HEK293 (cell line): ENCODE results near the gene CASKIN2.

Experiments
- CTCF ChIA-PET: fragments of 350-600 bp; formaldehyde crosslinking; extraction: SDS; loops from one replicate; lab custom pipeline; 2021; ENCODE audit warnings: antibody characterized with exemption; lab: Yijun Ruan, JAX
- POLR2A ChIA-PET: fragments of 300-600 bp; formaldehyde crosslinking; extraction: SDS; loops from one replicate; lab custom pipeline; 2020; ENCODE audit warnings: antibody characterized with exemption, inconsistent platforms; lab: Yijun Ruan, JAX
- H3K27ac ChIP-seq: fragments of 200-500 bp; sonication (Bioruptor generic); 2 replicates; pipeline ENCODE4 v1.5.1; 2014; ENCODE audit warnings: low read depth, low read length, control low read depth, inconsistent platforms; ENCODE audit errors: extremely low read depth
- H3K36me3 ChIP-seq, 2 experiments: fragments of 200-500 bp in 1 of 2; sonication (Bioruptor generic) in 1 of 2; 1 replicate in 1 of 2; 2 replicates in 1 of 2; pipeline ENCODE4 v1.5.1; 2014 to 2017; ENCODE audit warnings: inconsistent platforms in 2 of 2, low read length in 2 of 2; ENCODE audit not compliant: control insufficient read depth in 2 of 2, insufficient read depth in 1 of 2
- H3K4me1 ChIP-seq: fragments of 200-500 bp; sonication (Bioruptor generic); 2 replicates; pipeline ENCODE4 v1.5.1; 2014; ENCODE audit warnings: mild to moderate bottlenecking, low read length, inconsistent platforms; ENCODE audit not compliant: control insufficient read depth, insufficient read depth
- H3K4me3 ChIP-seq: 2 replicates; pipeline ENCODE4 v1.5.1; 2011; ENCODE audit warnings: low read depth, mild to moderate bottlenecking, control low read depth, low read length, moderate library complexity
- H3K9me3 ChIP-seq: fragments of 200-500 bp; sonication (Bioruptor generic); 2 replicates; pipeline ENCODE4 v1.5.1; 2014; ENCODE audit warnings: low read depth, low read length, inconsistent platforms; ENCODE audit not compliant: control insufficient read depth, insufficient read depth
- EGR2 ChIP-seq: fragments of 450-650 bp; formaldehyde crosslinking; IDR thresholded peaks from 2 replicates; pipeline ENCODE4 v1.5.1; 2016; ENCODE audit warnings: low read depth, missing biosample characterization, missing genetic modification characterization
- FEZF1 ChIP-seq: fragments of 450-650 bp; formaldehyde crosslinking; IDR thresholded peaks from 2 replicates; pipeline ENCODE4 v1.5.1; 2016; ENCODE audit warnings: missing biosample characterization, missing genetic modification characterization
- SP2 ChIP-seq: fragments of 450-650 bp; formaldehyde crosslinking; IDR thresholded peaks from 2 replicates; pipeline ENCODE4 v1.5.1; 2016; ENCODE audit warnings: missing biosample characterization, missing genetic modification characterization
- ZBTB1 ChIP-seq: fragments of 450-650 bp; formaldehyde crosslinking; IDR thresholded peaks from 2 replicates; pipeline ENCODE4 v1.5.1; 2016; ENCODE audit warnings: missing biosample characterization, missing genetic modification characterization
- ZBTB21 ChIP-seq: fragments of 450-650 bp; formaldehyde crosslinking; IDR thresholded peaks from 2 replicates; pipeline ENCODE4 v1.5.1; 2017; ENCODE audit warnings: missing biosample characterization, missing genetic modification characterization
- ZBTB48 ChIP-seq: fragments of 450-650 bp; formaldehyde crosslinking; IDR thresholded peaks from 2 replicates; pipeline ENCODE4 v1.5.1; 2016; ENCODE audit warnings: missing biosample characterization, missing genetic modification characterization
- ZFHX2 ChIP-seq: fragments of 450-650 bp; formaldehyde crosslinking; conservative IDR thresholded peaks from 2 replicates; pipeline ENCODE4 v1.5.1; 2016; ENCODE audit warnings: missing biosample characterization, missing genetic modification characterization
- ZNF211 ChIP-seq: fragments of 450-650 bp; formaldehyde crosslinking; IDR thresholded peaks from 2 replicates; pipeline ENCODE4 v1.5.1; 2016; ENCODE audit warnings: low read depth, missing biosample characterization, missing genetic modification characterization
- ZNF239 ChIP-seq: fragments of 450-650 bp; formaldehyde crosslinking; IDR thresholded peaks from 2 replicates; pipeline ENCODE4 v1.5.1; 2016; ENCODE audit warnings: missing biosample characterization, missing genetic modification characterization
- ZNF362 ChIP-seq: fragments of 450-650 bp; formaldehyde crosslinking; IDR thresholded peaks from 2 replicates; pipeline ENCODE4 v1.5.1; 2016; ENCODE audit warnings: missing biosample characterization, missing genetic modification characterization
- ZNF544 ChIP-seq: fragments of 450-650 bp; formaldehyde crosslinking; IDR thresholded peaks from 2 replicates; pipeline ENCODE4 v1.5.0; 2017; ENCODE audit warnings: missing biosample characterization, missing genetic modification characterization
- ZNF549 ChIP-seq: fragments of 450-650 bp; IDR thresholded peaks from 2 replicates; pipeline ENCODE4 v1.5.1; 2018; ENCODE audit warnings: missing biosample characterization, missing genetic modification characterization, mild to moderate bottlenecking, inconsistent platforms, moderate library complexity
- ZNF555 ChIP-seq: fragments of 450-650 bp; formaldehyde crosslinking; conservative IDR thresholded peaks from 2 replicates; pipeline ENCODE4 v1.5.1; 2017; ENCODE audit warnings: missing biosample characterization, mild to moderate bottlenecking, missing genetic modification characterization, inconsistent platforms
- ZNF571 ChIP-seq: fragments of 450-650 bp; formaldehyde crosslinking; IDR thresholded peaks from 2 replicates; pipeline ENCODE4 v1.5.0; 2017; ENCODE audit warnings: missing biosample characterization, missing genetic modification characterization
- ZNF830 ChIP-seq: fragments of 450-650 bp; IDR thresholded peaks from 2 replicates; pipeline ENCODE4 v1.5.0; 2018; ENCODE audit warnings: missing biosample characterization, missing genetic modification characterization, low read depth, mild to moderate bottlenecking, moderate library complexity
- TF ChIP-seq, protein P1 (sequence below): fragments of 450-650 bp; formaldehyde crosslinking; optimal IDR thresholded peaks from 2 replicates; pipeline ENCODE3; 2016; ENCODE audit warnings: missing biosample characterization, mild to moderate bottlenecking, missing genetic modification characterization
- TF ChIP-seq, protein P2 (sequence below): fragments of 450-650 bp; formaldehyde crosslinking; IDR thresholded peaks from 2 replicates; pipeline ENCODE4 v1.5.1; 2016; ENCODE audit warnings: missing biosample characterization, missing genetic modification characterization
- TF ChIP-seq, protein P3 (sequence below): fragments of 450-650 bp; formaldehyde crosslinking; IDR thresholded peaks from 2 replicates; pipeline ENCODE4 v1.5.1; 2016; ENCODE audit warnings: missing biosample characterization, missing genetic modification characterization
- TF ChIP-seq, protein P4 (sequence below): fragments of 450-650 bp; formaldehyde crosslinking; IDR thresholded peaks from 2 replicates; pipeline ENCODE4 v1.5.1; 2017; ENCODE audit warnings: missing biosample characterization, missing genetic modification characterization

Gene CASKIN2

DNA sequence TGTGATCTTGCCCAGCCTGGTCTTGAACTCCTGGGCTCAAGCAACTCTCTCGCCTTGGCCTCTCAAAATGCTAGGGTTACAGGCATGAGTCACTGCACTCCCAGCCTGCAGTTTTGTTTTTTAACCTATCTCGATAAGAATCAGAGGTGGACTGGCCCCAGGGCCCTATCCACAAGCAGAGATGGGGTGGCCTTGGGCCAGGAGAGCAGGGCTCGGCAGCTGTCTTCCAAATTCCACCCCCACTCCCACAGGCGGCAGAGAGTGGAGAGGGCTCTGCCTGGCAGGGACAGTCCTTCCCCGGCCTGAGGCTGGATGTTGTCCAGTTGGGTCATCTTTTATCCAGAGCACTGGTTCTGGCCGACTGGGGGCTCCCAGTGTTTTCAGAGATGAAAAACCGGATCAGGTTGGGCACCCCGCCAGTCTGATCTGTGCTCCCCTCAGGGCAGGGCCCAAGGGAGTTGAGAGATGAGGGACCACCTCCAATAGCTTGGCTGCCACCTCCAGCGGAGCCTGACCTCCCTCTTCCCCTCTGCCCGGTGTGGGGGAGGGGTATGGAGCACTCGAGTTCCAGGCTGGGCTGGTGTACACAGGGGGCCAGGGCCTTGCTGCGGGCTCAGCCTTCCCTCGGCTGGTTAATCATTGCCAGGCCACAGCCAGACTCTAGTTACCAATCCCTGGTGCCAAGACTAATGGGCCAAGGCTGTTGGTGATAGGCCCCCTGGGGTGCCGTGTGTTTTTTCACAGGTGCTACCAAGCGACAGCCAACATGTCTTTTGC, 41.9 kb upstream of the CASKIN2 start (continued):
- TF ChIP-seq ZNF362 (tag by site-specific recombination) (0 out of 2 replicates have a peak, but pooled peaks have one; percentile 16), ZBTB48 (0 out of 2 replicates have a peak, but pooled peaks have one; percentile 24), EGR2 (tag by site-specific recombination) (no peak), SP2 (no peak), ZNF211 (no peak), ZNF555 (tag by site-specific recombination) (no peak), ZNF571 (tag by site-specific recombination) (no peak), FEZF1 (peak; percentile 59), ZNF830 (no peak), ZNF239 (tag by site-specific recombination) (no peak), ZNF544 (no peak), ZNF549 (tag by site-specific recombination) (no peak), ZBTB21 (tag by site-specific recombination) (no peak), ZFHX2 (tag by site-specific recombination) (no peak)
- TF ChIP-seq, protein P1, sequence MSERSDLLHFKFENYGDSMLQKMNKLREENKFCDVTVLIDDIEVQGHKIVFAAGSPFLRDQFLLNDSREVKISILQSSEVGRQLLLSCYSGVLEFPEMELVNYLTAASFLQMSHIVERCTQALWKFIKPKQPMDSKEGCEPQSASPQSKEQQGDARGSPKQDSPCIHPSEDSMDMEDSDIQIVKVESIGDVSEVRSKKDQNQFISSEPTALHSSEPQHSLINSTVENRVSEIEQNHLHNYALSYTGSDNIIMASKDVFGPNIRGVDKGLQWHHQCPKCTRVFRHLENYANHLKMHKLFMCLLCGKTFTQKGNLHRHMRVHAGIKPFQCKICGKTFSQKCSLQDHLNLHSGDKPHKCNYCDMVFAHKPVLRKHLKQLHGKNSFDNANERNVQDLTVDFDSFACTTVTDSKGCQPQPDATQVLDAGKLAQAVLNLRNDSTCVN (tag by site-specific recombination), result no peak
- TF ChIP-seq, protein P2, sequence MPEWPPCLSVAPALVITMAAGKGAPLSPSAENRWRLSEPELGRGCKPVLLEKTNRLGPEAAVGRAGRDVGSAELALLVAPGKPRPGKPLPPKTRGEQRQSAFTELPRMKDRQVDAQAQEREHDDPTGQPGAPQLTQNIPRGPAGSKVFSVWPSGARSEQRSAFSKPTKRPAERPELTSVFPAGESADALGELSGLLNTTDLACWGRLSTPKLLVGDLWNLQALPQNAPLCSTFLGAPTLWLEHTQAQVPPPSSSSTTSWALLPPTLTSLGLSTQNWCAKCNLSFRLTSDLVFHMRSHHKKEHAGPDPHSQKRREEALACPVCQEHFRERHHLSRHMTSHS (tag by site-specific recombination), result no peak
- TF ChIP-seq, all 188 proteins: peak for 7

DNA sequence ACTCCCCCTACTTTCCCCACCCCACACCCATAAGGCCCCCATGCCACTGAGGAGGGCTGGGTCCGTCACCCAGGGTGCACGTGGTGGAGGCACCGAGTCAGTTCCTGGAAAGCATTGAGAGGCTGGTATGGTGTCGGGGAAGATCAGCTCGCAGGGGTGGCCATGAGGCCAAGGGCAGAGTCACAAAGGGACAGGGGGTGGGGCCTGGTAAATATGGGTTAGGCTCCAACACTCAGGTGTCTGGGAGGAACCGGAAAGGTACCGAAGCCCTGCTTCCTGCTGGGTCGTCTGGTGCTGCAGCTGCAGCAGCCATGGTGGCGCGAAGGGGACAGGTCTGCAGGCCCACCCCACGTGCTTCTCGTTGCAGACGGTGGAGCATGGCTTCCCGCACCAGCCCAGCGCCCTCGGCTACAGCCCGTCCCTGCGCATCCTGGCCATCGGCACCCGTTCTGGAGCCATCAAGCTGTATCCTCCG, 40.4 kb upstream of the CASKIN2 start:
- TF ChIP-seq ZBTB1 (no peak), ZNF239 (tag by site-specific recombination) (no peak)
- TF ChIP-seq, protein P3, sequence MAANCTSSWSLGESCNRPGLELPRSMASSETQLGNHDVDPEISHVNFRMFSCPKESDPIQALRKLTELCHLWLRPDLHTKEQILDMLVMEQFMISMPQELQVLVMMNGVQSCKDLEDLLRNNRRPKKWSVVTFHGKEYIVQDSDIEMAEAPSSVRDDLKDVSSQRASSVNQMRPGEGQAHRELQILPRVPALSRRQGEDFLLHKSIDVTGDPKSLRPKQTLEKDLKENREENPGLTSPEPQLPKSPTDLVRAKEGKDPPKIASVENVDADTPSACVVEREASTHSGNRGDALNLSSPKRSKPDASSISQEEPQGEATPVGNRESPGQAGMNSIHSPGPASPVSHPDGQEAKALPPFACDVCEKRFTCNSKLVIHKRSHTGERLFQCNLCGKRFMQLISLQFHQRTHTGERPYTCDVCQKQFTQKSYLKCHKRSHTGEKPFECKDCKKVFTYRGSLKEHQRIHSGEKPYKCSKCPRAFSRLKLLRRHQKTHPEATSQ (tag by site-specific recombination), result 0 out of 2 replicates have a peak, but pooled peaks have one; percentile 26
- TF ChIP-seq, protein P4, sequence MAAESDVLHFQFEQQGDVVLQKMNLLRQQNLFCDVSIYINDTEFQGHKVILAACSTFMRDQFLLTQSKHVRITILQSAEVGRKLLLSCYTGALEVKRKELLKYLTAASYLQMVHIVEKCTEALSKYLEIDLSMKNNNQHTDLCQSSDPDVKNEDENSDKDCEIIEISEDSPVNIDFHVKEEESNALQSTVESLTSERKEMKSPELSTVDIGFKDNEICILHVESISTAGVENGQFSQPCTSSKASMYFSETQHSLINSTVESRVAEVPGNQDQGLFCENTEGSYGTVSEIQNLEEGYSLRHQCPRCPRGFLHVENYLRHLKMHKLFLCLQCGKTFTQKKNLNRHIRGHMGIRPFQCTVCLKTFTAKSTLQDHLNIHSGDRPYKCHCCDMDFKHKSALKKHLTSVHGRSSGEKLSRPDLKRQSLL (tag by site-specific recombination), result no peak
- ChIA-PET POLR2A (interaction anchor here (0.5 to 0.7 kb wide), 2 partner anchors 38 to 162 kb away, joined by 3 to 6 read pairs; no protein-coding TSS in a partner anchor), CTCF (interaction anchor here (0.6 to 1.3 kb wide), 3 partner anchors 13 to 115 kb away, joined by 4 to 6 read pairs (median 4); no protein-coding TSS in a partner anchor)
- H3K9me3 ChIP-seq, result no peaks in the 10 kb centered on the region
- no peak overlapping the region for H3K27ac ChIP-seq
- no peaks in the 10 kb centered on the region for H3K36me3 ChIP-seq
- H3K4me3 ChIP-seq, result no peak overlapping the region
- 0 out of 2 replicates have a peak, but pooled peaks cover 5% of the 10 kb centered on the region for H3K4me1 ChIP-seq
